K562 (cell line): ENCODE measurements around the gene ZNF23. TPM values are rescaled to one million over a fixed set of nuclear protein-coding genes. Genes with fewer than 3 reads are reported as not detected.

Experiments
- C11orf30 ChIP-seq: fragments of 450-650 bp; IDR thresholded peaks from 2 replicates; pipeline ENCODE4 v1.6.1; 2016; ENCODE audit warnings: low read depth, mild to moderate bottlenecking
- CBX2 ChIP-seq: fragments of 200-600 bp; sonication (generic); IDR thresholded peaks from one replicate; pipeline ENCODE4 v1.6.1; 2012; ENCODE audit warnings: mild to moderate bottlenecking, low read length, inconsistent platforms; ENCODE audit not compliant: insufficient read depth, poor library complexity, severe bottlenecking
- CHD1 ChIP-seq: fragments of 200-600 bp; sonication (generic); IDR thresholded peaks from one replicate; pipeline ENCODE4 v1.6.1; 2012; ENCODE audit warnings: mild to moderate bottlenecking, moderate library complexity, low read length, inconsistent platforms
- ELF2 ChIP-seq: fragments of 250-450 bp; sonication (Bioruptor Pico); IDR thresholded peaks from 2 replicates; pipeline ENCODE4 v1.5.0; 2021; ENCODE audit warnings: mild to moderate bottlenecking
- EP300 ChIP-seq: IDR thresholded peaks from 2 replicates; pipeline ENCODE4 v1.6.1; 2012; ENCODE audit warnings: low read length, improper control_type of control experiment
- ETV1 ChIP-seq: fragments of 450-650 bp; conservative IDR thresholded peaks from 2 replicates; pipeline ENCODE4 v1.6.1; 2016; ENCODE audit warnings: missing genetic modification characterization, control low read depth, low read depth, missing compliant biosample characterization
- ETV5 ChIP-seq: sonication (generic); formaldehyde crosslinking; IDR thresholded peaks from 2 replicates; pipeline ENCODE4 v1.4.0; 2020; ENCODE audit warnings: low read depth, mild to moderate bottlenecking, missing genetic modification reagents
- FOS ChIP-seq: IDR thresholded peaks from 3 replicates; pipeline ENCODE4 v1.6.1; 2011; ENCODE audit not compliant: insufficient read length; ENCODE audit errors: extremely low read depth
- HEY1 ChIP-seq: fragments of 250-450 bp; sonication (Bioruptor Pico); IDR thresholded peaks from 2 replicates; pipeline ENCODE4 v1.5.0; 2020; ENCODE audit warnings: mild to moderate bottlenecking, moderate library complexity, borderline replicate concordance
- HNRNPK ChIP-seq: fragments of 200-400 bp; formaldehyde crosslinking; IDR thresholded peaks from one replicate; pipeline ENCODE4 v1.6.1; 2018; ENCODE audit warnings: mild to moderate bottlenecking, low read depth, low read length; ENCODE audit not compliant: poor library complexity, severe bottlenecking
- PHB2 ChIP-seq: fragments of 450-650 bp; IDR thresholded peaks from 2 replicates; pipeline ENCODE4 v1.6.1; 2017; ENCODE audit warnings: low read depth
- POLR2G ChIP-seq: fragments of 200-400 bp; formaldehyde crosslinking; IDR thresholded peaks from 2 replicates; pipeline ENCODE4 v1.6.1; 2017; ENCODE audit warnings: low read depth, mild to moderate bottlenecking, antibody characterized with exemption, low read length, moderate library complexity
- SETDB1 ChIP-seq: IDR thresholded peaks from one replicate; pipeline ENCODE4 v1.6.1; 2012; ENCODE audit warnings: low read length, control low read depth, inconsistent platforms
- SREBF1 ChIP-seq: fragments of 150-350 bp; IDR thresholded peaks from 2 replicates; pipeline ENCODE4 v1.6.1; 2014; ENCODE audit warnings: antibody characterized with exemption, low read depth, low read length, borderline replicate concordance
- ZNF232 ChIP-seq: sonication (generic); formaldehyde crosslinking; IDR thresholded peaks from 2 replicates; pipeline ENCODE4 v1.8.0; 2022; ENCODE audit warnings: mild to moderate bottlenecking, missing genetic modification reagents
- ZNF644 ChIP-seq: fragments of 200-800 bp; sonication (Bioruptor generic); IDR thresholded peaks from 2 replicates; pipeline ENCODE4 v1.6.1; 2016; ENCODE audit warnings: low read depth, missing genetic modification characterization, missing compliant biosample characterization
- ZZZ3 ChIP-seq: fragments of 450-650 bp; IDR thresholded peaks from 2 replicates; pipeline ENCODE4 v1.6.1; 2016; ENCODE audit warnings: antibody characterized with exemption, mild to moderate bottlenecking, moderate library complexity
- polyA plus RNA-seq, 8 experiments: library from polyadenylated mRNA; depleted of rRNA in 4 of 8; stranded (reverse) in 5 of 8; unstranded in 3 of 8; fragments of >200 nt; fragmentation: Nextera tagmentation in 2 of 8; fragmentation: Illumina TruSeq in 1 of 8; extraction: Ambion mirVana in 2 of 8; extraction: Trizol in 1 of 8; gene quantifications; 2 replicates each; pipeline versions ENCODE4 v1.2.1 to v1.2.3, GENCODE V29; 2011 to 2014; ENCODE audit warnings: inconsistent platforms in 1 of 8, missing spikeins in 1 of 8
- total RNA-seq, 7 experiments: library from RNA; depleted of rRNA in 6 of 7; stranded (reverse); fragments of >200 nt in 6 of 7; fragmentation: Illumina TruSeq in 2 of 7; extraction: Trizol in 2 of 7; gene quantifications; 2 replicates each; pipeline versions ENCODE4 v1.2.1 to v1.2.3, GENCODE V29; 2011 to 2021; ENCODE audit warnings: low replicate concordance in 1 of 7
- TF ChIP-seq, protein P1 (sequence below): fragments of 250-450 bp; sonication (Bioruptor Pico); IDR thresholded peaks from 2 replicates; pipeline ENCODE4 v1.8.0; 2022; ENCODE audit warnings: inconsistent platforms, mild to moderate bottlenecking, moderate library complexity, borderline replicate concordance
- TF ChIP-seq, protein P2 (sequence below): sonication (generic); formaldehyde crosslinking; IDR thresholded peaks from 2 replicates; pipeline ENCODE4 v1.8.0; 2023; ENCODE audit warnings: mild to moderate bottlenecking, missing genetic modification reagents
- TF ChIP-seq, protein P3 (sequence below): fragments of 250-450 bp; sonication (Bioruptor Pico); IDR thresholded peaks from 2 replicates; pipeline ENCODE4 v1.4.0; 2020; ENCODE audit warnings: mild to moderate bottlenecking, moderate library complexity
- TF ChIP-seq, protein P4 (sequence below), 2 experiments: fragments of 200-800 bp in 1 of 2; sonication (Bioruptor generic) in 1 of 2; sonication (generic) in 1 of 2; formaldehyde crosslinking in 1 of 2; IDR thresholded peaks in 1 of 2; conservative IDR thresholded peaks in 1 of 2; 2 replicates each; pipeline versions ENCODE4 v1.5.0 to v1.6.1; 2016 to 2020; ENCODE audit warnings: missing compliant biosample characterization in 1 of 2, missing genetic modification characterization in 1 of 2, missing genetic modification reagents in 1 of 2
- TF ChIP-seq, protein P5 (sequence below): fragments of 450-650 bp; IDR thresholded peaks from 2 replicates; pipeline ENCODE4 v1.6.1; 2014; ENCODE audit warnings: low read depth, mild to moderate bottlenecking, moderate library complexity, borderline replicate concordance

ZNF23 gene
- total and polyA plus RNA-seq, 9 of the 15 experiments (the other 6 are each of a cell fraction or from before 2014, with no cell fraction given) = 4.7 to 13.4 (median 11.2) TPM

DNA sequence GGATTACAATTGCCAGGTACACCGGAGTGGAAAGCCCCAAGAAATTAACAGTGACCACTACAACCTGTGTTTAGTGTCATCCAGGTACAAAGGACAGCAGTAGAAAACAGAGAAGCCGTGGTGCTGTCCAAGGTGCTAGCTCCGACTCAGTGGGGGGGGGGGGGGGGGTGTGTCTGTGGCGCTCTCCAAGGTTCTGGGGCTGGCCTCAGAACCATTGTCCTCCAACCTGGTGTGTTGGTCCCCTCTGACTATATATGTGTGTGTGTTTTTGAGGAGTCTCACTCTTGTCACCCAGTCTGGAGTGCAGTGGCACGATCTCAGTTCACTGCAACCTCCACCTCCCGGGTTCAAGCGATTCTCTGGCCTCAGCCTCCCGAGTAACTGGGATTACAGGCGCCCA, 5.8 kb upstream of the ZNF23 start (continued):
- TF ChIP-seq ZNF232 (CRISPR knock-in tag) = peak; percentile 92
- no peak for TF ChIP-seq ETV1 (tag)
- no peak for TF ChIP-seq SETDB1
- TF ChIP-seq, protein P1, sequence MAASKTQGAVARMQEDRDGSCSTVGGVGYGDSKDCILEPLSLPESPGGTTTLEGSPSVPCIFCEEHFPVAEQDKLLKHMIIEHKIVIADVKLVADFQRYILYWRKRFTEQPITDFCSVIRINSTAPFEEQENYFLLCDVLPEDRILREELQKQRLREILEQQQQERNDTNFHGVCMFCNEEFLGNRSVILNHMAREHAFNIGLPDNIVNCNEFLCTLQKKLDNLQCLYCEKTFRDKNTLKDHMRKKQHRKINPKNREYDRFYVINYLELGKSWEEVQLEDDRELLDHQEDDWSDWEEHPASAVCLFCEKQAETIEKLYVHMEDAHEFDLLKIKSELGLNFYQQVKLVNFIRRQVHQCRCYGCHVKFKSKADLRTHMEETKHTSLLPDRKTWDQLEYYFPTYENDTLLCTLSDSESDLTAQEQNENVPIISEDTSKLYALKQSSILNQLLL (CRISPR knock-in tag) = no peak
- no peak for TF ChIP-seq POLR2G
- TF ChIP-seq, protein P2, sequence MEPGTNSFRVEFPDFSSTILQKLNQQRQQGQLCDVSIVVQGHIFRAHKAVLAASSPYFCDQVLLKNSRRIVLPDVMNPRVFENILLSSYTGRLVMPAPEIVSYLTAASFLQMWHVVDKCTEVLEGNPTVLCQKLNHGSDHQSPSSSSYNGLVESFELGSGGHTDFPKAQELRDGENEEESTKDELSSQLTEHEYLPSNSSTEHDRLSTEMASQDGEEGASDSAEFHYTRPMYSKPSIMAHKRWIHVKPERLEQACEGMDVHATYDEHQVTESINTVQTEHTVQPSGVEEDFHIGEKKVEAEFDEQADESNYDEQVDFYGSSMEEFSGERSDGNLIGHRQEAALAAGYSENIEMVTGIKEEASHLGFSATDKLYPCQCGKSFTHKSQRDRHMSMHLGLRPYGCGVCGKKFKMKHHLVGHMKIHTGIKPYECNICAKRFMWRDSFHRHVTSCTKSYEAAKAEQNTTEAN (CRISPR knock-in tag) = 0 out of 2 replicates have a peak, but pooled peaks have one; percentile 82
- TF ChIP-seq HNRNPK = no peak
- peak; percentile 85; the same call in 1 of the 2 replicates for TF ChIP-seq SREBF1
- TF ChIP-seq, protein P3, sequence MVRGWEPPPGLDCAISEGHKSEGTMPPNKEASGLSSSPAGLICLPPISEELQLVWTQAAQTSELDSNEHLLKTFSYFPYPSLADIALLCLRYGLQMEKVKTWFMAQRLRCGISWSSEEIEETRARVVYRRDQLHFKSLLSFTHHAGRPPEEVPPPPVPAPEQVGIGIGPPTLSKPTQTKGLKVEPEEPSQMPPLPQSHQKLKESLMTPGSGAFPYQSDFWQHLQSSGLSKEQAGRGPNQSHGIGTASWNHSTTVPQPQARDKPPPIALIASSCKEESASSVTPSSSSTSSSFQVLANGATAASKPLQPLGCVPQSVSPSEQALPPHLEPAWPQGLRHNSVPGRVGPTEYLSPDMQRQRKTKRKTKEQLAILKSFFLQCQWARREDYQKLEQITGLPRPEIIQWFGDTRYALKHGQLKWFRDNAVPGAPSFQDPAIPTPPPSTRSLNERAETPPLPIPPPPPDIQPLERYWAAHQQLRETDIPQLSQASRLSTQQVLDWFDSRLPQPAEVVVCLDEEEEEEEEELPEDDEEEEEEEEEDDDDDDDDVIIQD (CRISPR knock-in tag) = no peak
- TF ChIP-seq PHB2 = no peak
- TF ChIP-seq ELF2 (CRISPR knock-in tag) = no peak
- no peak for TF ChIP-seq EP300
- no peak for TF ChIP-seq HEY1 (CRISPR knock-in tag)
- TF ChIP-seq, protein P4, sequence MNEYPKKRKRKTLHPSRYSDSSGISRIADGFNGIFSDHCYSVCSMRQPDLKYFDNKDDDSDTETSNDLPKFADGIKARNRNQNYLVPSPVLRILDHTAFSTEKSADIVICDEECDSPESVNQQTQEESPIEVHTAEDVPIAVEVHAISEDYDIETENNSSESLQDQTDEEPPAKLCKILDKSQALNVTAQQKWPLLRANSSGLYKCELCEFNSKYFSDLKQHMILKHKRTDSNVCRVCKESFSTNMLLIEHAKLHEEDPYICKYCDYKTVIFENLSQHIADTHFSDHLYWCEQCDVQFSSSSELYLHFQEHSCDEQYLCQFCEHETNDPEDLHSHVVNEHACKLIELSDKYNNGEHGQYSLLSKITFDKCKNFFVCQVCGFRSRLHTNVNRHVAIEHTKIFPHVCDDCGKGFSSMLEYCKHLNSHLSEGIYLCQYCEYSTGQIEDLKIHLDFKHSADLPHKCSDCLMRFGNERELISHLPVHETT (CRISPR knock-in tag; conservative IDR thresholded peaks at IDR 0.05 in 1 of 2, IDR thresholded peaks at IDR 0.05 in 1 of 2) = peak; percentile 65 to 91; a peak in 3 of 4 replicates
- no peak for TF ChIP-seq ETV5 (CRISPR knock-in tag)
- TF ChIP-seq C11orf30 = no peak
- no peak for TF ChIP-seq FOS
- TF ChIP-seq ZNF644 (tag) = peak; percentile 98
- no peak for TF ChIP-seq CHD1
- TF ChIP-seq ZZZ3 = no peak
- TF ChIP-seq CBX2 = no peak
- TF ChIP-seq, protein P5, sequence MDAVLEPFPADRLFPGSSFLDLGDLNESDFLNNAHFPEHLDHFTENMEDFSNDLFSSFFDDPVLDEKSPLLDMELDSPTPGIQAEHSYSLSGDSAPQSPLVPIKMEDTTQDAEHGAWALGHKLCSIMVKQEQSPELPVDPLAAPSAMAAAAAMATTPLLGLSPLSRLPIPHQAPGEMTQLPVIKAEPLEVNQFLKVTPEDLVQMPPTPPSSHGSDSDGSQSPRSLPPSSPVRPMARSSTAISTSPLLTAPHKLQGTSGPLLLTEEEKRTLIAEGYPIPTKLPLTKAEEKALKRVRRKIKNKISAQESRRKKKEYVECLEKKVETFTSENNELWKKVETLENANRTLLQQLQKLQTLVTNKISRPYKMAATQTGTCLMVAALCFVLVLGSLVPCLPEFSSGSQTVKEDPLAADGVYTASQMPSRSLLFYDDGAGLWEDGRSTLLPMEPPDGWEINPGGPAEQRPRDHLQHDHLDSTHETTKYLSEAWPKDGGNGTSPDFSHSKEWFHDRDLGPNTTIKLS = no peak
